Neural cell (in vitro differentiated cells): ENCODE results near the gene NBL1. TPM values are rescaled to one million over a fixed set of nuclear protein-coding genes. Genes with fewer than 3 reads are reported as not detected.

ENCODE experiments used
- H2AFZ ChIP-seq: fragments of 200-600, 300-800 bp; sonication (generic), shearing (Covaris generic); 2 replicates; pipeline ENCODE4 v1.6.0; 2014; ENCODE audit warnings: low read depth, mild to moderate bottlenecking, antibody characterized with exemption, low read length, moderate library complexity
- H3F3A ChIP-seq: fragments of 200-600 bp; shearing (Covaris generic); 2 replicates; pipeline ENCODE4 v1.6.1; 2016; ENCODE audit warnings: mild to moderate bottlenecking, moderate library complexity, mixed read lengths, antibody characterized with exemption, low read length; ENCODE audit not compliant: insufficient read depth, poor library complexity, severe bottlenecking
- H3K27ac ChIP-seq: fragments of 200-600, 300-800 bp; sonication (generic), shearing (Covaris generic); 2 replicates; pipeline ENCODE4 v1.5.1; 2014; ENCODE audit warnings: mild to moderate bottlenecking, low read length, moderate library complexity
- H3K27me3 ChIP-seq: fragments of 300-800, 200-600 bp; sonication (generic), shearing (Covaris generic); 2 replicates; pipeline ENCODE4 v1.6.0; 2014; ENCODE audit warnings: mild to moderate bottlenecking, low read depth, low read length, moderate library complexity; ENCODE audit not compliant: insufficient read depth
- H3K36me3 ChIP-seq: fragments of 300-800, 200-600 bp; sonication (generic), shearing (Covaris generic); 2 replicates; pipeline ENCODE4 v1.5.1; 2014; ENCODE audit warnings: mild to moderate bottlenecking, antibody characterized with exemption, low read length, moderate library complexity; ENCODE audit not compliant: insufficient read depth
- H3K4me2 ChIP-seq: fragments of 300-800, 200-600 bp; sonication (generic), shearing (Covaris generic); 2 replicates; pipeline ENCODE4 v1.6.0; 2014; ENCODE audit warnings: mild to moderate bottlenecking, low read length
- H3K4me3 ChIP-seq: fragments of 300-800, 200-600 bp; sonication (generic), shearing (Covaris generic); 2 replicates; pipeline ENCODE4 v1.5.1; 2014; ENCODE audit warnings: mild to moderate bottlenecking, low read length, moderate library complexity
- H3K79me2 ChIP-seq: fragments of 200-600 bp; shearing (Covaris generic); replicated peaks from 2 replicates; pipeline ENCODE4 v1.6.0; 2014; ENCODE audit warnings: mild to moderate bottlenecking, low read length, moderate library complexity; ENCODE audit not compliant: insufficient read depth
- H3K9ac ChIP-seq: fragments of 300-800, 200-600 bp; sonication (generic), shearing (Covaris generic); 2 replicates; pipeline ENCODE4 v1.6.1; 2016; ENCODE audit warnings: mild to moderate bottlenecking, low read length, mixed read lengths
- H3K9me2 ChIP-seq: fragments of 200-600 bp; shearing (Covaris generic); 2 replicates; pipeline ENCODE4 v1.6.1; 2016; ENCODE audit warnings: mild to moderate bottlenecking, low read length, mixed read lengths; ENCODE audit not compliant: insufficient read depth
- H3K9me3 ChIP-seq: fragments of 200-600, 300-800 bp; sonication (generic), shearing (Covaris generic); 2 replicates; pipeline ENCODE4 v1.6.1; 2016; ENCODE audit warnings: mild to moderate bottlenecking, mixed run types, low read length, moderate library complexity, mixed read lengths
- H4K20me1 ChIP-seq: fragments of 200-600 bp; shearing (Covaris generic); 2 replicates; pipeline ENCODE4 v1.6.1; 2016; ENCODE audit warnings: mild to moderate bottlenecking, mixed run types; ENCODE audit not compliant: insufficient read depth
- EP300 ChIP-seq: fragments of 450-650 bp; conservative IDR thresholded peaks from 2 replicates; pipeline ENCODE4 v1.6.1; 2014; ENCODE audit warnings: antibody characterized with exemption, mild to moderate bottlenecking, moderate library complexity; ENCODE audit not compliant: poor library complexity, severe bottlenecking
- EZH2 ChIP-seq: fragments of 200-600, 300-800 bp; shearing (Covaris generic), sonication (generic); IDR thresholded peaks from 2 replicates; pipeline ENCODE4 v1.6.1; 2014; ENCODE audit warnings: antibody characterized with exemption, low read length, borderline replicate concordance, mild to moderate bottlenecking; ENCODE audit not compliant: insufficient read depth, poor library complexity, severe bottlenecking
- MXI1 ChIP-seq: fragments of 450-650 bp; conservative IDR thresholded peaks from 2 replicates; pipeline ENCODE4 v1.6.1; 2014; ENCODE audit warnings: antibody characterized with exemption, mild to moderate bottlenecking; ENCODE audit not compliant: poor library complexity, severe bottlenecking
- POLR2AphosphoS5 ChIP-seq: IDR thresholded peaks from 2 replicates; pipeline ENCODE4 v1.6.1; 2012
- RAD21 ChIP-seq: fragments of 450-650 bp; conservative IDR thresholded peaks from 2 replicates; pipeline ENCODE4 v1.6.1; 2014; ENCODE audit warnings: antibody characterized with exemption, mild to moderate bottlenecking, moderate library complexity
- SMC3 ChIP-seq: fragments of 450-650 bp; conservative IDR thresholded peaks from 2 replicates; pipeline ENCODE4 v1.6.1; 2014; ENCODE audit warnings: antibody characterized with exemption, mild to moderate bottlenecking, moderate library complexity; ENCODE audit not compliant: poor library complexity
- TAF1 ChIP-seq: IDR thresholded peaks from 2 replicates; pipeline ENCODE4 v1.6.1; 2012; ENCODE audit warnings: low read depth
- polyA plus RNA-seq: library from polyadenylated mRNA; depleted of rRNA; stranded (reverse); fragments of >200 nt; gene quantifications from 2 replicates; pipeline ENCODE4 v1.2.3, GENCODE V29; 2014
- TF ChIP-seq, protein P1 (sequence below): IDR thresholded peaks from 2 replicates; pipeline ENCODE4 v1.6.1; 2012; ENCODE audit warnings: borderline replicate concordance
- TF ChIP-seq, protein P2 (sequence below): fragments of 450-650 bp; IDR thresholded peaks from 2 replicates; pipeline ENCODE4 v1.5.1; 2014; ENCODE audit warnings: antibody characterized with exemption, mild to moderate bottlenecking, moderate library complexity; ENCODE audit not compliant: poor library complexity, severe bottlenecking

NBL1 gene
- polyA plus RNA-seq, 1 donor from 2014 or later: 9.9 TPM

DNA sequence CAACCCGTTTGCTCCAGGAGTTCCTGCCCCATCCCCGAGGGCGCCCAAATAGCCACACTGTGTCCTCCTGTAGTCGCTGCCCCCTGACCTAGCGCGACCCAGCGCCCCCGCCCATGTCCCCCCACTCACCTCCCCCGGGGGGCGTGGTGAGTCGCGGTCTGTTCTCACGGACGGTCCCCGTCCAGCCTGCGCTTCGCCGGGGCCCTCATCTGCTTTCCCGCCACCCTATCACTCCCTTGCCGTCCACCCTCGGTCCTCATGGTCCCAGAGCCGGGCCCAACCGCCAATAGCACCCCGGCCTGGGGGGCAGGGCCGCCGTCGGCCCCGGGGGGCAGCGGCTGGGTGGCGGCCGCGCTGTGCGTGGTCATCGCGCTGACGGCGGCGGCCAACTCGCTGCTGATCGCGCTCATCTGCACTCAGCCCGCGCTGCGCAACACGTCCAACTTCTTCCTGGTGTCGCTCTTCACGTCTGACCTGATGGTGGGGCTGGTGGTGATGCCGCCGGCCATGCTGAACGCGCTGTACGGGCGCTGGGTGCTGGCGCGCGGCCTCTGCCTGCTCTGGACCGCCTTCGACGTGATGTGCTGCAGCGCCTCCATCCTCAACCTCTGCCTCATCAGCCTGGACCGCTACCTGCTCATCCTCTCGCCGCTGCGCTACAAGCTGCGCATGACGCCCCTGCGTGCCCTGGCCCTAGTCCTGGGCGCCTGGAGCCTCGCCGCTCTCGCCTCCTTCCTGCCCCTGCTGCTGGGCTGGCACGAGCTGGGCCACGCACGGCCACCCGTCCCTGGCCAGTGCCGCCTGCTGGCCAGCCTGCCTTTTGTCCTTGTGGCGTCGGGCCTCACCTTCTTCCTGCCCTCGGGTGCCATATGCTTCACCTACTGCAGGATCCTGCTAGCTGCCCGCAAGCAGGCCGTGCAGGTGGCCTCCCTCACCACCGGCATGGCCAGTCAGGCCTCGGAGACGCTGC, 21.7 kb downstream of the NBL1 start:
- Histone ChIP-seq H3K4me3 (peak overlapping the region; percentile 58), H3K4me2 (no peak overlapping the region), H3K79me2 (no peaks in the 10 kb centered on the region), H3K9me2 (no peaks in the 10 kb centered on the region), H2AFZ (no peak overlapping the region), H3K9ac (no peak overlapping the region), H3K9me3 (no peaks in the 10 kb centered on the region), H3K36me3 (no peaks in the 10 kb centered on the region), H3F3A (no peaks in the 10 kb centered on the region), H3K27me3 (peaks cover 54% of the 10 kb centered on the region), H4K20me1 (peaks cover 3% of the 10 kb centered on the region), H3K27ac (no peak overlapping the region)
- no peak for TF ChIP-seq RAD21
- no peak for TF ChIP-seq MXI1
- TF ChIP-seq SMC3: no peak
- TF ChIP-seq, protein P1, sequence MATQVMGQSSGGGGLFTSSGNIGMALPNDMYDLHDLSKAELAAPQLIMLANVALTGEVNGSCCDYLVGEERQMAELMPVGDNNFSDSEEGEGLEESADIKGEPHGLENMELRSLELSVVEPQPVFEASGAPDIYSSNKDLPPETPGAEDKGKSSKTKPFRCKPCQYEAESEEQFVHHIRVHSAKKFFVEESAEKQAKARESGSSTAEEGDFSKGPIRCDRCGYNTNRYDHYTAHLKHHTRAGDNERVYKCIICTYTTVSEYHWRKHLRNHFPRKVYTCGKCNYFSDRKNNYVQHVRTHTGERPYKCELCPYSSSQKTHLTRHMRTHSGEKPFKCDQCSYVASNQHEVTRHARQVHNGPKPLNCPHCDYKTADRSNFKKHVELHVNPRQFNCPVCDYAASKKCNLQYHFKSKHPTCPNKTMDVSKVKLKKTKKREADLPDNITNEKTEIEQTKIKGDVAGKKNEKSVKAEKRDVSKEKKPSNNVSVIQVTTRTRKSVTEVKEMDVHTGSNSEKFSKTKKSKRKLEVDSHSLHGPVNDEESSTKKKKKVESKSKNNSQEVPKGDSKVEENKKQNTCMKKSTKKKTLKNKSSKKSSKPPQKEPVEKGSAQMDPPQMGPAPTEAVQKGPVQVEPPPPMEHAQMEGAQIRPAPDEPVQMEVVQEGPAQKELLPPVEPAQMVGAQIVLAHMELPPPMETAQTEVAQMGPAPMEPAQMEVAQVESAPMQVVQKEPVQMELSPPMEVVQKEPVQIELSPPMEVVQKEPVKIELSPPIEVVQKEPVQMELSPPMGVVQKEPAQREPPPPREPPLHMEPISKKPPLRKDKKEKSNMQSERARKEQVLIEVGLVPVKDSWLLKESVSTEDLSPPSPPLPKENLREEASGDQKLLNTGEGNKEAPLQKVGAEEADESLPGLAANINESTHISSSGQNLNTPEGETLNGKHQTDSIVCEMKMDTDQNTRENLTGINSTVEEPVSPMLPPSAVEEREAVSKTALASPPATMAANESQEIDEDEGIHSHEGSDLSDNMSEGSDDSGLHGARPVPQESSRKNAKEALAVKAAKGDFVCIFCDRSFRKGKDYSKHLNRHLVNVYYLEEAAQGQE: no peak
- TF ChIP-seq TAF1: no peak
- TF ChIP-seq EP300: no peak
- no peak for TF ChIP-seq EZH2
- TF ChIP-seq, protein P2, sequence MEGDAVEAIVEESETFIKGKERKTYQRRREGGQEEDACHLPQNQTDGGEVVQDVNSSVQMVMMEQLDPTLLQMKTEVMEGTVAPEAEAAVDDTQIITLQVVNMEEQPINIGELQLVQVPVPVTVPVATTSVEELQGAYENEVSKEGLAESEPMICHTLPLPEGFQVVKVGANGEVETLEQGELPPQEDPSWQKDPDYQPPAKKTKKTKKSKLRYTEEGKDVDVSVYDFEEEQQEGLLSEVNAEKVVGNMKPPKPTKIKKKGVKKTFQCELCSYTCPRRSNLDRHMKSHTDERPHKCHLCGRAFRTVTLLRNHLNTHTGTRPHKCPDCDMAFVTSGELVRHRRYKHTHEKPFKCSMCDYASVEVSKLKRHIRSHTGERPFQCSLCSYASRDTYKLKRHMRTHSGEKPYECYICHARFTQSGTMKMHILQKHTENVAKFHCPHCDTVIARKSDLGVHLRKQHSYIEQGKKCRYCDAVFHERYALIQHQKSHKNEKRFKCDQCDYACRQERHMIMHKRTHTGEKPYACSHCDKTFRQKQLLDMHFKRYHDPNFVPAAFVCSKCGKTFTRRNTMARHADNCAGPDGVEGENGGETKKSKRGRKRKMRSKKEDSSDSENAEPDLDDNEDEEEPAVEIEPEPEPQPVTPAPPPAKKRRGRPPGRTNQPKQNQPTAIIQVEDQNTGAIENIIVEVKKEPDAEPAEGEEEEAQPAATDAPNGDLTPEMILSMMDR: no peak
- no peak for TF ChIP-seq POLR2AphosphoS5

DNA sequence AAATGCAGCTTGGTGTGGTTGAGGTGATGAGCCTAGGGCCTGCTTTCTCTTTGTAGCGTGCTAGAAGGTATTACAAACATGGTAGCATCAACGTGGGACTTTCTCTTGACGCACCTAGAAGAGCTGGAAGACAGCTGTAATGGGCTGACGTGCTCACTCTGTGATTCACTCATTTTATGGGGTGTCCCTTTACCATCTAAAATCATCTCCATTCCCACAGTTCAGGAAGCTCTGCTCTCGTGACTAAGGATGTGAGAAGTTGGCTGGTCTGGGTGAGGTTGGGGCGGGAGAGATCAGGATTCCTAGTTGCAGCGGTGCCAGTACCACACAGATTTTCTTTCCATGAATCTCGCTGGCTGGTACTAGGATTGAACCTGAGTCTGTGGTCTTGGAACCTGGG, 24.8 kb downstream of the NBL1 start:
- no peaks in the 10 kb centered on the region for H3F3A ChIP-seq
- H3K27me3 ChIP-seq: peaks cover 42% of the 10 kb centered on the region
- no peak overlapping the region for H3K27ac ChIP-seq

More for the DNA sequence above, 24.8 kb downstream of the NBL1 start:
- no peak overlapping the region for H3K4me3 ChIP-seq
- H3K9me3 ChIP-seq: no peaks in the 10 kb centered on the region
- H3K36me3 ChIP-seq: no peaks in the 10 kb centered on the region
- H3K79me2 ChIP-seq: no peaks in the 10 kb centered on the region
- no peaks in the 10 kb centered on the region for H4K20me1 ChIP-seq
- H2AFZ ChIP-seq: no peak overlapping the region
- H3K9me2 ChIP-seq: no peaks in the 10 kb centered on the region
- TF ChIP-seq, protein P2: no peak
- TF ChIP-seq POLR2AphosphoS5: no peak
- no peak for TF ChIP-seq RAD21
- no peak for TF ChIP-seq EP300
- TF ChIP-seq, protein P1: no peak
- no peak for TF ChIP-seq MXI1
- TF ChIP-seq SMC3: no peak
- H3K9ac ChIP-seq: no peak overlapping the region
- no peak overlapping the region for H3K4me2 ChIP-seq
